Stimulated activated CD8-positive, alpha-beta memory T cell treated with anti-CD3 and anti-CD28 coated beads, Interleukin-2, amount 100 ng/mL, for 48 hours (primary cell): ENCODE data around the gene KIAA1191.
"Not testable (repeated sequence)": the region's sequence is repeated elsewhere in the genome, so short reads cannot be mapped to it uniquely, and the experiment has no call there.

ENCODE experiments used
- DNase-seq, 2 donors: peaks; one replicate each; pipeline ENCODE4 v3.0.0-alpha.2; 2020; ENCODE audit warnings: low read depth in 2 of 2

KIAA1191 gene

GRCh38 chr5:176317534-176318374, 43.8 kb downstream of the KIAA1191 start:
- DNase-seq: no peak

GRCh38 chr5:176305356-176305755, 56.2 kb downstream of the KIAA1191 start:
- not testable (repeated sequence) for DNase-seq
